OCI-LY7 (cell line): ENCODE data around the gene NUP188. TPM values are rescaled to one million over a fixed set of nuclear protein-coding genes. Genes with fewer than 3 reads are reported as not detected.

Experiments used
- BruUV-seq: library from RNA; stranded (reverse); fragments of 400-500 nt; replicated peaks from 2 replicates; lab custom pipeline; 2021; lab: Mats Ljungman, UMichigan
- CTCF ChIA-PET: fragments of 300-600 bp; sonication (Branson Sonifier 250); formaldehyde crosslinking; loops from one replicate; lab custom pipeline; 2022; ENCODE audit warnings: antibody characterized with exemption; ENCODE audit not compliant: unreplicated experiment; lab: Charles Lee
- POLR2A ChIA-PET: fragments of 300-600 bp; sonication (Branson Sonifier 250); formaldehyde crosslinking; loops from one replicate; lab custom pipeline; 2022; ENCODE audit warnings: antibody characterized with exemption; lab: Charles Lee
- DNase-seq: peaks from one replicate; pipeline ENCODE4 v3.0.0-alpha.2; 2015; ENCODE audit warnings: low spot score
- H2AFZ ChIP-seq: fragments of 200-600 bp; sonication (generic), shearing (Covaris generic); 2 replicates; pipeline ENCODE4 v1.6.1; 2014; ENCODE audit warnings: mild to moderate bottlenecking, antibody characterized with exemption, low read length, moderate library complexity
- H3K27ac ChIP-seq: fragments of 200-600 bp; sonication (generic); 2 replicates; pipeline ENCODE4 v1.5.1; 2014; ENCODE audit warnings: mixed run types, low read depth, mild to moderate bottlenecking, moderate library complexity, low read length, inconsistent platforms; ENCODE audit not compliant: poor library complexity, severe bottlenecking
- H3K36me3 ChIP-seq: fragments of 200-600 bp; sonication (generic); 2 replicates; pipeline ENCODE4 v1.6.1; 2014; ENCODE audit warnings: mild to moderate bottlenecking, antibody characterized with exemption, low read length, moderate library complexity, mixed read lengths; ENCODE audit not compliant: insufficient read depth
- H3K4me1 ChIP-seq: fragments of 200-600 bp; sonication (generic); 2 replicates; pipeline ENCODE4 v1.5.1; 2014; ENCODE audit warnings: mild to moderate bottlenecking, low read length; ENCODE audit not compliant: insufficient read depth, poor library complexity, severe bottlenecking
- H3K4me2 ChIP-seq: fragments of 200-600 bp; sonication (generic); 2 replicates; pipeline ENCODE4 v1.6.1; 2014; ENCODE audit warnings: mild to moderate bottlenecking, low read length
- H3K4me3 ChIP-seq: fragments of 200-600 bp; sonication (generic); 2 replicates; pipeline ENCODE4 v1.5.1; 2014; ENCODE audit warnings: mild to moderate bottlenecking, low read depth, low read length; ENCODE audit not compliant: poor library complexity, severe bottlenecking
- H3K79me2 ChIP-seq: fragments of 200-600 bp; sonication (generic); 2 replicates; pipeline ENCODE4 v1.6.1; 2016; ENCODE audit warnings: low read depth, mild to moderate bottlenecking, low read length, moderate library complexity, mixed read lengths; ENCODE audit not compliant: insufficient read depth
- H3K9me2 ChIP-seq: fragments of 200-600 bp; sonication (generic); 2 replicates; pipeline ENCODE4 v1.6.1; 2016; ENCODE audit warnings: mild to moderate bottlenecking, low read length, mixed read lengths; ENCODE audit not compliant: insufficient read depth
- H3K9me3 ChIP-seq: fragments of 200-600 bp; sonication (generic); 2 replicates; pipeline ENCODE4 v1.6.1; 2014; ENCODE audit warnings: mild to moderate bottlenecking, mixed run types, low read length, mixed read lengths
- H4K20me1 ChIP-seq: fragments of 200-600 bp; sonication (generic); 2 replicates; pipeline ENCODE4 v1.6.1; 2014; ENCODE audit warnings: mild to moderate bottlenecking, antibody characterized with exemption, low read length, moderate library complexity, mixed read lengths; ENCODE audit not compliant: insufficient read depth
- EZH2phosphoT487 ChIP-seq: fragments of 200-600 bp; sonication (generic); IDR thresholded peaks from 2 replicates; pipeline ENCODE4 v1.6.1; 2018; ENCODE audit warnings: low read depth, borderline replicate concordance, mild to moderate bottlenecking, mixed run types, antibody characterized with exemption, low read length, moderate library complexity, mixed read lengths
- intact Hi-C: fragments of 100-400 bp; cut with micrococcal nuclease; formaldehyde crosslinking; loops from one replicate; pipeline ENCODE4 v1.10.0; 2022; ENCODE audit not compliant: unreplicated experiment
- total RNA-seq, 2 experiments: library from RNA; depleted of rRNA in 1 of 2; stranded (reverse); fragments of >200 nt in 1 of 2; shearing (Covaris generic) in 1 of 2; gene quantifications; 2 replicates each; pipeline ENCODE4 v1.2.3, GENCODE V29; 2014 to 2022
- TF ChIP-seq, protein P1 (sequence below): fragments of 200-600 bp; sonication (generic); conservative IDR thresholded peaks from 2 replicates; pipeline ENCODE4 v1.5.1; 2014; ENCODE audit warnings: mild to moderate bottlenecking, antibody characterized with exemption, low read length, moderate library complexity, mixed read lengths

NUP188 gene
- total RNA-seq, 2 experiments from 2014 or later = 73.6 to 83.8 TPM

DNA sequence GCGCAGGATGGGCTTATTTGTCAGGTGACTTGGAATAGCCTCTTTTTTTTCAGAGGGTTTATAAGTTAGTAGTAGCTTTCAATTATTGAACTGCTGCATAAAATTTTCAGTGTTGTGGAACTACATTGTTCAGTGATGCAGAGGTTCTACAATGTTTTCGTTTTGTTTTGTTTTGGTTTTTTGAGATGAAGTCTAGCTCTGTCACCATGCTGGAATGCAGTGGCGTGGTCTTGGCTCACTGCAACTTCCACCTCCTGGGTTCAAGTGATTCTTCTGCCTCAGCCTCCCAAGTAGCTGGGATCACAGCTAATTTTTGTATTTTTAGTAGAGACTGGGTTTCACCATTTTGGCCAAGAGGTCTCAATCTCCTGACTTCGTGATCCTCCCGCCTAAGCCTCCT lies 22.0 kb downstream of the NUP188 start:
- intact Hi-C loops = no loop called here
- peaks cover 4% of the 10 kb centered on the region; the same call in 1 of the 2 replicates for H3K79me2 ChIP-seq
- no peaks in the 10 kb centered on the region for H3K9me3 ChIP-seq
- CTCF ChIA-PET = no interaction called here
- peaks cover 94% of the 10 kb centered on the region for H3K36me3 ChIP-seq
- no TSS peak for BruUV-seq
- no peak overlapping the region for H3K4me2 ChIP-seq
- H3K4me1 ChIP-seq = no peaks in the 10 kb centered on the region
- no peak overlapping the region for H2AFZ ChIP-seq
- DNase-seq = no peak
- H3K27ac ChIP-seq = no peak overlapping the region
- TF ChIP-seq EZH2phosphoT487 = no peak
- TF ChIP-seq, protein P1, sequence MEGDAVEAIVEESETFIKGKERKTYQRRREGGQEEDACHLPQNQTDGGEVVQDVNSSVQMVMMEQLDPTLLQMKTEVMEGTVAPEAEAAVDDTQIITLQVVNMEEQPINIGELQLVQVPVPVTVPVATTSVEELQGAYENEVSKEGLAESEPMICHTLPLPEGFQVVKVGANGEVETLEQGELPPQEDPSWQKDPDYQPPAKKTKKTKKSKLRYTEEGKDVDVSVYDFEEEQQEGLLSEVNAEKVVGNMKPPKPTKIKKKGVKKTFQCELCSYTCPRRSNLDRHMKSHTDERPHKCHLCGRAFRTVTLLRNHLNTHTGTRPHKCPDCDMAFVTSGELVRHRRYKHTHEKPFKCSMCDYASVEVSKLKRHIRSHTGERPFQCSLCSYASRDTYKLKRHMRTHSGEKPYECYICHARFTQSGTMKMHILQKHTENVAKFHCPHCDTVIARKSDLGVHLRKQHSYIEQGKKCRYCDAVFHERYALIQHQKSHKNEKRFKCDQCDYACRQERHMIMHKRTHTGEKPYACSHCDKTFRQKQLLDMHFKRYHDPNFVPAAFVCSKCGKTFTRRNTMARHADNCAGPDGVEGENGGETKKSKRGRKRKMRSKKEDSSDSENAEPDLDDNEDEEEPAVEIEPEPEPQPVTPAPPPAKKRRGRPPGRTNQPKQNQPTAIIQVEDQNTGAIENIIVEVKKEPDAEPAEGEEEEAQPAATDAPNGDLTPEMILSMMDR = no peak
- no peaks in the 10 kb centered on the region for H3K9me2 ChIP-seq
- H4K20me1 ChIP-seq = no peaks in the 10 kb centered on the region
- POLR2A ChIA-PET = interaction anchor here (0.6 kb wide), 1 partner anchor 129 kb away, joined by 3 read pairs; no protein-coding TSS in a partner anchor
- no peak overlapping the region for H3K4me3 ChIP-seq

DNA sequence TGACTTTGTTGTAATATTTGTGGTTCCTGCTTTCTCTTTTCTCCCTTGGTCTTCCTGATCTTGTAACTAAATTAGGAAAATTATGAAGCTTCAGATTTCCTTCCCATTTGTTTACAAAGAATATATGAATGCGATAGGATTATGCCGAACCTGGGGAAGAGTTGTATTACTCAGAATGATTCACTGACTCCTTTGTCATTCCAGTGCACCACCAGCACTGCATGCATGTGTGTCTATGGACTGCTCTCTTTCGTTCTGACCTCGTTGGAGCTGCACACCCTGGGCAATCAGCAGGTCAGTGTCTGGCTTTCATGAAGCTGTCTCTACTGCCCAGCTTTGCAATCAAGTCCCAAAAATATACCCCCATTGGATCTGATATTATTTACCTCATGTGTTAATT lies 25.5 kb downstream of the NUP188 start:
- Histone ChIP-seq H3K9me2 (no peaks in the 10 kb centered on the region), H3K4me2 (no peak overlapping the region), H2AFZ (no peak overlapping the region), H3K4me3 (no peak overlapping the region), H3K27ac (no peak overlapping the region), H4K20me1 (no peaks in the 10 kb centered on the region), H3K79me2 (no peaks in the 10 kb centered on the region), H3K4me1 (no peaks in the 10 kb centered on the region), H3K36me3 (peaks cover 96% of the 10 kb centered on the region), H3K9me3 (no peaks in the 10 kb centered on the region)
- no TSS peak for BruUV-seq
- TF ChIP-seq, protein P1 = no peak
- no peak for TF ChIP-seq EZH2phosphoT487
- intact Hi-C loops = no loop called here
- ChIA-PET POLR2A (interaction anchor here (0.6 kb wide), 1 partner anchor 11 kb away, joined by 3 read pairs; no protein-coding TSS in a partner anchor), CTCF (no interaction called here)
- no peak for DNase-seq

DNA sequence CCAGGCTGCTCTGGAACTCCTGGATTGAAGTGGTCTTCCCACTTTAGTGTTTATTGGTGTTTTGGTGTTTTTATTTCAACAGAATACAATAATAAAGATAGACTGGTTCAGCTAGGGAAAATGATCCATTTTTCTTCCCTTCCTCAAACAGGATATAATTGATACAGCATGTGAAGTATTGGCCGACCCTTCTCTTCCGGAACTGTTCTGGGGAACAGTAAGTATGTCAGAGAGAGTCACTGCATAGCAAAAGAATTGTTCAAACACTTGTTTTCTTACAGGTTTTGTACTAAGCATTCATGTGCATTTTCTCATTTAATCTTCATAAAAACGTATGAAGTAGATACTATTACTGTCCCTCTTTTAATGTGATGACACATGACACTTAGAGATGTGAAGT lies 31.6 kb downstream of the NUP188 start:
- no peak overlapping the region for H2AFZ ChIP-seq
- POLR2A ChIA-PET = no interaction called here
- DNase-seq = no peak
- no peaks in the 10 kb centered on the region for H3K79me2 ChIP-seq
- no peaks in the 10 kb centered on the region for H3K9me3 ChIP-seq
- H3K4me3 ChIP-seq = no peak overlapping the region
- BruUV-seq = no TSS peak
- intact Hi-C loops = no loop called here
- no peaks in the 10 kb centered on the region for H3K9me2 ChIP-seq
- CTCF ChIA-PET = no interaction called here
- H3K4me2 ChIP-seq = no peak overlapping the region
- H4K20me1 ChIP-seq = no peaks in the 10 kb centered on the region
- no peaks in the 10 kb centered on the region for H3K4me1 ChIP-seq
- H3K36me3 ChIP-seq = peaks cover 90% of the 10 kb centered on the region
- TF ChIP-seq EZH2phosphoT487 = no peak
- TF ChIP-seq, protein P1 = no peak
- no peak overlapping the region for H3K27ac ChIP-seq
